Measurements from ENCODE around the gene MOSPD3. TPM values are rescaled to one million over a fixed set of nuclear protein-coding genes. Genes with fewer than 3 reads are reported as not detected.

Gene MOSPD3
- total RNA-seq, 1 donor from 2014 or later: 31.7 TPM

DNA sequence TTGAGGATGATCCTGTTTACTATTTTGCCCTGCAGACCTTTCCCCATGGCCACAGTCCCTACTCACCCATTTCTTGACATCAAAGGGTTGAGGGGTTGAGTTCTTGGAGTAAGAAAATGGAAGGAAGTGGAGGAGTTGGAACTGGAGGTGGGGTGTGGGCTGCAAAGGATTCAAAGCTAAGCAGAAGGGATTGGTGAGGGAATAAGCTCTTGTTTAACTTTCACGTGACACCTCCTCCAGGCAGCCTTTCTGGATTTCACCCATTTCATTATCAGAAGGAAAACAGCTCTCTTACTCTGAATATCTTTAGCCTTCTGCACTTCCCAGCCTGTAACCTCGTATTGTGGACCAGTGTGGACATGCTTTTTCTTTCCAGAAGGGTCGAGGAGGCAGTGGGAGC, 13.7 kb downstream of the MOSPD3 start:
- DNase-seq (ENCODE audit: low spot score): no peak
- Mint-ChIP-seq H3K36me3 (ENCODE audit: low read depth, unreplicated experiment) (peaks cover 9% of the 10 kb centered on the region), H3K27ac (ENCODE audit: unreplicated experiment) (peak overlapping the region; percentile 58), H3K4me3 (ENCODE audit: unreplicated experiment) (peak overlapping the region; percentile 18), H3K9me3 (ENCODE audit: unreplicated experiment) (no peaks in the 10 kb centered on the region), H3K4me1 (ENCODE audit: unreplicated experiment) (no peaks in the 10 kb centered on the region), H3K27me3 (ENCODE audit: unreplicated experiment) (peaks cover 11% of the 10 kb centered on the region)
- TF ChIP-seq, protein P1, sequence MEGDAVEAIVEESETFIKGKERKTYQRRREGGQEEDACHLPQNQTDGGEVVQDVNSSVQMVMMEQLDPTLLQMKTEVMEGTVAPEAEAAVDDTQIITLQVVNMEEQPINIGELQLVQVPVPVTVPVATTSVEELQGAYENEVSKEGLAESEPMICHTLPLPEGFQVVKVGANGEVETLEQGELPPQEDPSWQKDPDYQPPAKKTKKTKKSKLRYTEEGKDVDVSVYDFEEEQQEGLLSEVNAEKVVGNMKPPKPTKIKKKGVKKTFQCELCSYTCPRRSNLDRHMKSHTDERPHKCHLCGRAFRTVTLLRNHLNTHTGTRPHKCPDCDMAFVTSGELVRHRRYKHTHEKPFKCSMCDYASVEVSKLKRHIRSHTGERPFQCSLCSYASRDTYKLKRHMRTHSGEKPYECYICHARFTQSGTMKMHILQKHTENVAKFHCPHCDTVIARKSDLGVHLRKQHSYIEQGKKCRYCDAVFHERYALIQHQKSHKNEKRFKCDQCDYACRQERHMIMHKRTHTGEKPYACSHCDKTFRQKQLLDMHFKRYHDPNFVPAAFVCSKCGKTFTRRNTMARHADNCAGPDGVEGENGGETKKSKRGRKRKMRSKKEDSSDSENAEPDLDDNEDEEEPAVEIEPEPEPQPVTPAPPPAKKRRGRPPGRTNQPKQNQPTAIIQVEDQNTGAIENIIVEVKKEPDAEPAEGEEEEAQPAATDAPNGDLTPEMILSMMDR (IDR thresholded peaks at IDR 0.05; ENCODE audit: unreplicated experiment): no peak

DNA sequence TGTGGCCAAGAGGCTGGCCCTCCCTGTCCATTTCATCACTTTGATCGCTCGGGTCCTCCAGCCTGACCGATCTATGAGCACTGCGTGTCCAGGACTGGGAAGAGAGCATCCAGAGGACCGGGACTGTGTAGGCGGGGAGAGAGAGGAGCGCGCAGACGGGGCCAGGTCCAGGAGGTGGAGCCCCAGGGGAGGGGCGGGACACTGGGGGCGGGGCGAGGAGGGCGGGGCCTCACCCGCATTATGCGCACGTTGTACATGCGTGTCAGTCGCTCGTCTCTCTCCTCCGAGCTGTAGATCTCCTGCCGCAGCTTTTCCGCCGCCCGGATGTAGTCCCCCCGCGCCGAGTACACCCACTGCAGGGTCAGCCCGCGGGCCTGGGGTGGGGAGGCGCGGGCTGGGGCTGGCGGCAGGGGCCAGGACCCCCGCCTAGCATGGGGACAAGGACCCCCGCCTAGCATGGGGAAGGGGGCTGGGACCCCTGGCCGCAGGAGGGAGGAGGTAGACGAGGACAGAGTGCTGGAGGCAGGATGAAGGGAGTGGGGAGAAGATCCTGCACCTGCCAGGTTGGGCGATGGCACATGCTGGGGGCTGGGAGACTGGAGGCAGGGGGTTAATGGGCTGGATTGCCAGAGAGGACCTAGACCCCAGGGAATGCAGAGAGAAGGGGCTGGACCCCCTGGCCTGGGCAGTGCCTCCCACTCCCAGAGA, 14.3 kb downstream of the MOSPD3 start:
- H3K4me3 Mint-ChIP-seq (ENCODE audit: unreplicated experiment): no peak overlapping the region
- peak; percentile 76 for DNase-seq (ENCODE audit: low spot score)
- H3K4me1 Mint-ChIP-seq (ENCODE audit: unreplicated experiment): no peaks in the 10 kb centered on the region
- TF ChIP-seq, protein P1 (IDR thresholded peaks at IDR 0.05; ENCODE audit: unreplicated experiment): no peak
- peaks cover 9% of the 10 kb centered on the region for H3K27me3 Mint-ChIP-seq (ENCODE audit: unreplicated experiment)
- H3K27ac Mint-ChIP-seq (ENCODE audit: unreplicated experiment): no peak overlapping the region
- peaks cover 6% of the 10 kb centered on the region for H3K36me3 Mint-ChIP-seq (ENCODE audit: low read depth, unreplicated experiment)
- H3K9me3 Mint-ChIP-seq (ENCODE audit: unreplicated experiment): no peaks in the 10 kb centered on the region

DNA sequence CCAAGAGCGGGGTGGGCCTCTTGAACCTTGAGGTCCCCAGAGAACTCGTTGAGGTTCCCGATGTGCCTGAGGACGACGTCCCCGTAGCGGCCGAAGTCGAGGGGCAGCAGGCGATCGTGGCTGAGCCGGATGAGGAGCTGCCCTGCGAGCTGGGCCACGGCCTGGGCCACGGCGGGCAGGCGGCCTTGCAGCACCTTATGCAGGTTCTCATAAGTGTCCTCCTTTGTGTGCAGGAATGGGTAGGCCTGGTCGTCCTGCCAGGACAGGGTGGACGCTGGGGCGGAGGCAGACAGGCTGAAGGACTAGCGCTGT, 14.9 kb downstream of the MOSPD3 start:
- no peak for DNase-seq (ENCODE audit: low spot score)
- peaks cover under 1% of the 10 kb centered on the region for H3K36me3 Mint-ChIP-seq (ENCODE audit: low read depth, unreplicated experiment)
- TF ChIP-seq, protein P1 (IDR thresholded peaks at IDR 0.05; ENCODE audit: unreplicated experiment): no peak
- no peaks in the 10 kb centered on the region for H3K9me3 Mint-ChIP-seq (ENCODE audit: unreplicated experiment)
- H3K27me3 Mint-ChIP-seq (ENCODE audit: unreplicated experiment): peaks cover 9% of the 10 kb centered on the region
- no peak overlapping the region for H3K27ac Mint-ChIP-seq (ENCODE audit: unreplicated experiment)
- H3K4me3 Mint-ChIP-seq (ENCODE audit: unreplicated experiment): no peak overlapping the region
- H3K4me1 Mint-ChIP-seq (ENCODE audit: unreplicated experiment): peaks cover 1% of the 10 kb centered on the region

DNA sequence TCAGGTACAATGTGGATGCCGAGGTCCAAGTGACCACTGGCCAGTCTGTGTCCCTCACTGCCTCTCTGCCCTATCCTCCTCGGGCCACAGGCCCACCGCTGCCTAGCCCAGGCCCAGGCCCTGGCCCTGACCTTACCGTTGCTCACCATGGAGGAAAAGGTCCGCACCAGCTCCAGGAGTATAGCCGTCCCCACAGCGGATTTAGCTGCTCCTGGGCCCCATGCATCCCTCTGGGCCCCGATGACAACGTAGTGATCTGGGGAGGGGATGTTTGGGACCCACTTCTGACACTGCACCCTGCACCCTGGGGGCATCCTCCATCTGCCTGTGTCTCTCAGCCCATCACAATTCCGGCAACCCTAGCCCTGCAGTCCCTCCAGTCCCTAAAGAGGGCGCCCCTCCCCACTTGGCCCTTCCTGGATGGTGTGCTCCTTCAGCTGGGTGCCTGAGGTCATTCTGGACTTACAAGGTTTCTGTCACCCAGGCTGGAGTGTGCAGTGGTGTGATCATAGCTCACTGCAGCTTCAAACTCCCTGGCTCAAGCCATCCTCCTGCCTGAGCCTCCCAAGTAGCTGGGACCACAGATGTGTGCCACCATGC, 16.9 kb downstream of the MOSPD3 start:
- Mint-ChIP-seq H3K4me3 (ENCODE audit: unreplicated experiment) (no peak overlapping the region), H3K4me1 (ENCODE audit: unreplicated experiment) (peaks cover 6% of the 10 kb centered on the region), H3K27ac (ENCODE audit: unreplicated experiment) (no peak overlapping the region), H3K36me3 (ENCODE audit: low read depth, unreplicated experiment) (no peaks in the 10 kb centered on the region), H3K9me3 (ENCODE audit: unreplicated experiment) (no peaks in the 10 kb centered on the region), H3K27me3 (ENCODE audit: unreplicated experiment) (peaks cover 11% of the 10 kb centered on the region)
- DNase-seq (ENCODE audit: low spot score): peak; percentile 71
- TF ChIP-seq, protein P1 (IDR thresholded peaks at IDR 0.05; ENCODE audit: unreplicated experiment): peak; percentile 44

DNA sequence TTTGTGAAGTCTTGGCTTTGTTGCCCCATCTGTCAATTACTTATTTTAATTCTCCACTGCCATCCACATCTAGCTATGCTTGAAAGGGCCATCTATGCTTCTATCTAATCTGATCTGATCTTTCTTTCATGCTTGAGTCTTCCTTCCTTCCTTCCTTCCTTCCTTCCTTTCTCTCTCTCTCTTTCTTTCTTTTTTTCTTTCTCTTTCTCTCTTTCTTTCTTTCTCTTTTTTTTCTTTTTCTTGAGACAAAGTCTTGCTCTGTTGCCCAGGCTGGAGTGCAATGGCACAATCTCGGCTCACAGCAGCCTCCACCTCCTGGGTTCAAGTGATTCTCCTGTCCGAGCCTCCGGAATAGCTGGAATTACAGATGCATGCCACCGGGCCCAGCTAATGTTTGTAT, 17.7 kb downstream of the MOSPD3 start:
- peaks cover 6% of the 10 kb centered on the region for H3K4me1 Mint-ChIP-seq (ENCODE audit: unreplicated experiment)
- no peaks in the 10 kb centered on the region for H3K9me3 Mint-ChIP-seq (ENCODE audit: unreplicated experiment)
- H3K27me3 Mint-ChIP-seq (ENCODE audit: unreplicated experiment): peaks cover 10% of the 10 kb centered on the region
- TF ChIP-seq, protein P1 (IDR thresholded peaks at IDR 0.05; ENCODE audit: unreplicated experiment): no peak
- H3K36me3 Mint-ChIP-seq (ENCODE audit: low read depth, unreplicated experiment): no peaks in the 10 kb centered on the region
- no peak overlapping the region for H3K27ac Mint-ChIP-seq (ENCODE audit: unreplicated experiment)
- no peak overlapping the region for H3K4me3 Mint-ChIP-seq (ENCODE audit: unreplicated experiment)
- DNase-seq (ENCODE audit: low spot score): no peak

Data from endothelial cell (in vitro differentiated cells).